RWPE2 (cell line): Measurements from ENCODE around the gene GABRB2.

Experiments
- ATAC-seq: fragments of 200-7000 bp; cut with Tn5 transposase; 3 replicates; pipeline ENCODE4 v1.9.1; 2021; ENCODE audit warnings: low read depth
- DNase-seq: peaks from one replicate; pipeline ENCODE4 v3.0.0-alpha.2; 2020; ENCODE audit warnings: low spot score
- H3K27ac ChIP-seq: fragments of 450-650 bp; 2 replicates; pipeline ENCODE4 v1.5.1; 2017; ENCODE audit warnings: mild to moderate bottlenecking; ENCODE audit not compliant: poor library complexity, severe bottlenecking
- H3K27me3 ChIP-seq: fragments of 250-450 bp; sonication (Bioruptor Pico); 2 replicates; pipeline ENCODE4 v1.5.1; 2021; ENCODE audit warnings: mild to moderate bottlenecking, moderate library complexity; ENCODE audit not compliant: insufficient read depth, poor library complexity, severe bottlenecking
- H3K36me3 ChIP-seq: fragments of 250-450 bp; sonication (Bioruptor Pico); 2 replicates; pipeline ENCODE4 v1.5.1; 2020; ENCODE audit warnings: low read depth, mild to moderate bottlenecking, moderate library complexity
- H3K4me1 ChIP-seq: fragments of 250-450 bp; sonication (Bioruptor Pico); 2 replicates; pipeline ENCODE4 v1.5.1; 2021; ENCODE audit warnings: mild to moderate bottlenecking, moderate library complexity; ENCODE audit not compliant: insufficient read depth, poor library complexity, severe bottlenecking
- H3K4me3 ChIP-seq: fragments of 250-450 bp; sonication (Bioruptor Pico); 2 replicates; pipeline ENCODE4 v1.5.1; 2021; ENCODE audit warnings: mild to moderate bottlenecking, moderate library complexity; ENCODE audit not compliant: severe bottlenecking
- H3K9me3 ChIP-seq: fragments of 250-450 bp; sonication (Bioruptor Pico); 2 replicates; pipeline ENCODE4 v1.5.1; 2021; ENCODE audit warnings: mild to moderate bottlenecking, moderate library complexity; ENCODE audit not compliant: severe bottlenecking
- CTCF ChIP-seq: fragments of 450-650 bp; IDR thresholded peaks from one replicate; pipeline ENCODE4 v1.5.1; 2017; ENCODE audit warnings: mild to moderate bottlenecking, moderate library complexity; ENCODE audit not compliant: poor library complexity, severe bottlenecking

GABRB2 gene

DNA sequence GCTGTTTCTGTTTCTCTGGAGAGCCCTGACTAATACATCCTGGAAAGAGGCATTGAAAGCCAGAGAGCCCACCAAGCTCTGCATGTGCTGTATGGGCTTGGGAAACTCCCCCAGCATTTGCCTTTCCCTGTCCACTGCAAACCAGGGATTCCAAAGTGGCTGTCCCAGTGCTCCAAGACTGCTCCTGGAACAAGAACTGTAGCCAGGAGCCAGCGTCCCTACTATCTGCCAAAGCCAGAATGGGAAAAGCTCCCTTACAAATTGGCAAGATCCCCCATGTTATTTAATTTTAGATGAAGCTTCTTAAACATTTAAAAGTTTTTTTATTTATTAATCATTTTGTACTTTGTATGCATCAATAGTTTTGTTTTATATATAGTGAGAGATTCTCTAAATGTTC lies 263.2 kb downstream of the GABRB2 start:
- TF ChIP-seq CTCF: no peak
- DNase-seq (no peak), ATAC-seq (no peak)
- Histone ChIP-seq H3K36me3 (no peaks in the 10 kb centered on the region), H3K9me3 (no peaks in the 10 kb centered on the region), H3K4me1 (no peaks in the 10 kb centered on the region), H3K27ac (no peak overlapping the region), H3K27me3 (no peaks in the 10 kb centered on the region), H3K4me3 (no peak overlapping the region)

- Histone ChIP-seq H3K36me3 (no peaks in the 10 kb centered on the region), H3K9me3 (no peaks in the 10 kb centered on the region), H3K27me3 (no peaks in the 10 kb centered on the region), H3K4me3 (no peak overlapping the region), H3K27ac (no peak overlapping the region), H3K4me1 (no peaks in the 10 kb centered on the region)
- no peak for TF ChIP-seq CTCF
- DNase-seq (no peak), ATAC-seq (no peak)
Measured at GRCh38 chr5:161278739-161279660, 267.5 kb downstream of the GABRB2 start.

DNA sequence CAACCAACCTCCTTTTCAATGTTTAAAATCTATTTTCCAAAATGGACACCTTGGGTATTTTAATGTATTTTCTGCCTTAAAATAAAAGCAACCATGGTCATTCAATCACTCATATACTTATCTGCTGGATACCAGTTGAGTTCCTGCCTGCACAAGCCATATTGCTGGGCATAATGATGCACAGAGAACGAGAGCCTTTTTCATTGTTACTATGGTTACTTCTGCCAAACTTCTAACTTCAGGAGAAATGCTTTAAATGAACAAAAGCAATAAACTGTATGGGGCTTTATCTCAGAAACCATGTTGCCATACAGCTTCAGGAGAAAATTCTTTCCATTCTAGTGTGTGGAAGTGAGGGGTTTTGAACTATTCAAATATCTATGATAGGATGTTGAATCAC lies 269.5 kb downstream of the GABRB2 start:
- Histone ChIP-seq H3K27ac (no peak overlapping the region), H3K36me3 (no peaks in the 10 kb centered on the region), H3K27me3 (no peaks in the 10 kb centered on the region), H3K4me3 (no peak overlapping the region), H3K4me1 (no peaks in the 10 kb centered on the region), H3K9me3 (no peaks in the 10 kb centered on the region)
- DNase-seq: no peak
- no peak for ATAC-seq
- TF ChIP-seq CTCF: no peak

- ATAC-seq (no peak), DNase-seq (no peak)
- no peak for TF ChIP-seq CTCF
- Histone ChIP-seq H3K36me3 (no peaks in the 10 kb centered on the region), H3K4me3 (no peak overlapping the region), H3K27ac (no peak overlapping the region), H3K27me3 (no peaks in the 10 kb centered on the region), H3K4me1 (no peaks in the 10 kb centered on the region), H3K9me3 (no peaks in the 10 kb centered on the region)
Measured at GRCh38 chr5:161274951-161275350, 271.6 kb downstream of the GABRB2 start.

DNA sequence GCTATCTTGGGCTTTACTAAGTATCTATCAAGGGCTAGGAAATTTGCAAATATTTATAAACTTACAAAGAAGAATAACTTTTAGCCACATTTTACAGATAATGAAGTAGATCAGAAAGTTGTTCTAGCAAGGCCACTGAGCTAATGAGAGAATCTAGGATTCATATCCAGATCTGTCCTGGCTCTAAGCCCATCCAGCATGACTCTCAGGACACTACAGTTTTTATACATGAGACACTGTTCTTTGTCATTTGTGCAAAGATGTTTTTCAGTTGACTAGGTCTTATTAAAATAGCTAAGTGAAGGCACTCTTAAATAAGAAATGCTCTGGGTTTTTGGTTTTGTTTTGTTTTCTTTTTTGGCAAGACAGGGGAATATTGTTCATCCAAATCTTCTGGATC lies 273.1 kb downstream of the GABRB2 start:
- no peaks in the 10 kb centered on the region for H3K9me3 ChIP-seq
- no peaks in the 10 kb centered on the region for H3K36me3 ChIP-seq
- H3K27ac ChIP-seq: no peak overlapping the region
- DNase-seq: no peak
- H3K4me1 ChIP-seq: no peaks in the 10 kb centered on the region
- no peaks in the 10 kb centered on the region for H3K27me3 ChIP-seq
- no peak overlapping the region for H3K4me3 ChIP-seq
- ATAC-seq: no peak
- TF ChIP-seq CTCF: no peak
